ENCODE measurements around the gene ZNF516.

Gene ZNF516

DNA sequence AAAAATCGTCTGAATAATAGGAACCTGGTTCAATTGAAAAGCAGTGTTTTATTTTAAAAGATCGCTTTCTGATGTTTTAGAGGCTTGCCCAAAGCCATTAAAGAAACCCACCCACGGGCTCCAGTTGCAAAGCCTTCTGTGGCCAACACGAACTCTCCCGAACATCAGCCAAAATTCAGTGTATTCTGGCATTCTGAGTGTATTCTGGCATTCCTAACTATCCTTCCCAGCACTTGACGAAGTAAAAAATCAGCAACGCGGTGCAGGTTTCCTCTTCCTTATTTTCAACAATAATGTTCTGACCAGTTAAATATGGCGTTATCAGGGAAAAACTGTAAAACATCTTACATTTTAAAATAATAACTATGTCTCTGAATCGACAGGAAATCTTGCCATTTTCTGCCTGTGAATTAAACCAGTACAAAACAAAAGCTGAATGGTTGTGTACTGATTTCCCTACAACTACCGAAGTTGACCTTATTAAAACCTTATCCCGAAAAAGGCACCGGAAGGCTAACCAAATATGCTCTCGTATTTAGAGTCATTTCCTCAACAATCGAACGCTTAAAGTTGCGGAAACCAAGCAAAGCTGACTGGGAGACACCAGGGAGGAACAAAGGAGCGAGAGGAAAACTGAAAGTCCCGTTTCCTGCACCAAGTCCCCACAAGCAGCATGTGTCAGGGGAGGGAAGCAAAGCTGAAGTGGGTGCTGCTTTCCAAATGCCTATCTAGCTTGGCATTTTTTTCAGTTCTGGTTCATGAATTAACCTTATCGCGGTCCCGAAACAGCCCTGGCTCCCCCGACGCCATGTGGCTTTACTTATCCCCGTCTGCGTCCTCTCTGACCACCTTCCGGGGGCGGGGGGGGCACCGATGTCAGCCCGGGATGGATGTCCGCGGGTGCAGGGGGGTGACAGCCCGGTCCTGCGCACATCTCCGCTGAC is 44.3 kb downstream of the ZNF516 start:
- DNase-seq (ENCODE audit: low spot score) = no peak
- TF ChIP-seq CTCF (IDR thresholded peaks at IDR 0.05; ENCODE audit: poor library complexity, severe bottlenecking) = no peak
- no peaks in the 10 kb centered on the region for H3K36me3 ChIP-seq (ENCODE audit: low read depth)
- peak; percentile 66 for ATAC-seq (ENCODE audit: low read depth)
- H3K27me3 ChIP-seq (ENCODE audit: insufficient read depth, poor library complexity, severe bottlenecking) = no peaks in the 10 kb centered on the region
- H3K27ac ChIP-seq (ENCODE audit: poor library complexity, severe bottlenecking) = peak overlapping the region; percentile 55
- H3K4me1 ChIP-seq (ENCODE audit: insufficient read depth, poor library complexity, severe bottlenecking) = peaks cover 29% of the 10 kb centered on the region
- H3K4me3 ChIP-seq (ENCODE audit: severe bottlenecking) = peak overlapping the region; percentile 29
- no peaks in the 10 kb centered on the region for H3K9me3 ChIP-seq (ENCODE audit: severe bottlenecking)

GRCh38 chr18:76449111-76449453 is 46.0 kb downstream of the ZNF516 start:
- Histone ChIP-seq H3K36me3 (ENCODE audit: low read depth) (no peaks in the 10 kb centered on the region), H3K4me1 (ENCODE audit: insufficient read depth, poor library complexity, severe bottlenecking) (peaks cover 35% of the 10 kb centered on the region), H3K4me3 (ENCODE audit: severe bottlenecking) (no peak overlapping the region), H3K27me3 (ENCODE audit: insufficient read depth, poor library complexity, severe bottlenecking) (no peaks in the 10 kb centered on the region), H3K9me3 (ENCODE audit: severe bottlenecking) (no peaks in the 10 kb centered on the region), H3K27ac (ENCODE audit: poor library complexity, severe bottlenecking) (no peak overlapping the region)
- no peak for ATAC-seq (ENCODE audit: low read depth)
- no peak for DNase-seq (ENCODE audit: low spot score)
- no peak for TF ChIP-seq CTCF (IDR thresholded peaks at IDR 0.05; ENCODE audit: poor library complexity, severe bottlenecking)

GRCh38 chr18:76448256-76449110 is 46.6 kb downstream of the ZNF516 start:
- H3K27me3 ChIP-seq (ENCODE audit: insufficient read depth, poor library complexity, severe bottlenecking) = no peaks in the 10 kb centered on the region

GRCh38 chr18:76447258-76447890 is 47.7 kb downstream of the ZNF516 start:
- no peak overlapping the region for H3K4me3 ChIP-seq (ENCODE audit: severe bottlenecking)
- H3K9me3 ChIP-seq (ENCODE audit: severe bottlenecking) = no peaks in the 10 kb centered on the region
- no peaks in the 10 kb centered on the region for H3K27me3 ChIP-seq (ENCODE audit: insufficient read depth, poor library complexity, severe bottlenecking)
- H3K4me1 ChIP-seq (ENCODE audit: insufficient read depth, poor library complexity, severe bottlenecking) = peaks cover 32% of the 10 kb centered on the region
- DNase-seq (ENCODE audit: low spot score) (no peak), ATAC-seq (ENCODE audit: low read depth) (no peak)
- no peaks in the 10 kb centered on the region for H3K36me3 ChIP-seq (ENCODE audit: low read depth)
- TF ChIP-seq CTCF (IDR thresholded peaks at IDR 0.05; ENCODE audit: poor library complexity, severe bottlenecking) = no peak
- H3K27ac ChIP-seq (ENCODE audit: poor library complexity, severe bottlenecking) = no peak overlapping the region

More at GRCh38 chr18:76448256-76449110, 46.6 kb downstream of the ZNF516 start:
- Histone ChIP-seq H3K9me3 (ENCODE audit: severe bottlenecking) (no peaks in the 10 kb centered on the region), H3K4me3 (ENCODE audit: severe bottlenecking) (no peak overlapping the region), H3K36me3 (ENCODE audit: low read depth) (no peaks in the 10 kb centered on the region), H3K4me1 (ENCODE audit: insufficient read depth, poor library complexity, severe bottlenecking) (peaks cover 35% of the 10 kb centered on the region), H3K27ac (ENCODE audit: poor library complexity, severe bottlenecking) (no peak overlapping the region)
- ATAC-seq (ENCODE audit: low read depth) = no peak
- TF ChIP-seq CTCF (IDR thresholded peaks at IDR 0.05; ENCODE audit: poor library complexity, severe bottlenecking) = no peak
- no peak for DNase-seq (ENCODE audit: low spot score)

All from RWPE2 (cell line).